ENCODE data around the gene CTDP1. TPM values are rescaled to one million over a fixed set of nuclear protein-coding genes. Genes with fewer than 3 reads are reported as not detected.

CTDP1 gene
- total RNA-seq, 2 donors from 2014 or later, result 8.8 to 21.8 TPM

- DNase-seq, result no peak
Measured at GRCh38 chr18:79680891-79681339, 1.3 kb downstream of the CTDP1 start.

GRCh38 chr18:79681484-79682387, 2.1 kb downstream of the CTDP1 start:
- intact Hi-C loops (cut with DNase I), result no loop called here
- 73 to 89% methylated on average over 15 to 21 of the region's 21 CpGs for WGBS, 2 donors
- no peaks in the 10 kb centered on the region for H3K27me3 ChIP-seq
- H3K36me3 ChIP-seq (replicated peaks in 1 of 2; ENCODE audit: insufficient read depth in 1 of 2, low read depth in 2 of 2), result no peaks in the 10 kb centered on the region
- no peak overlapping the region for H3K4me3 ChIP-seq
- peaks cover 47% of the 10 kb centered on the region for H3K4me1 ChIP-seq
- DNase-seq, result peak in 1 of 4 donors; percentile 31
- H3K9me3 ChIP-seq, result no peaks in the 10 kb centered on the region
- H3K27ac ChIP-seq, result no peak overlapping the region
- no peak for TF ChIP-seq CTCF (IDR thresholded peaks at IDR 0.05)
- TF ChIP-seq POLR2A (IDR thresholded peaks at IDR 0.05), result no peak
- no peak for ATAC-seq

More at GRCh38 chr18:79680891-79681339, 1.3 kb downstream of the CTDP1 start:
- Histone ChIP-seq H3K27ac (no peak overlapping the region), H3K36me3 (replicated peaks in 1 of 2; ENCODE audit: insufficient read depth in 1 of 2, low read depth in 2 of 2) (no peaks in the 10 kb centered on the region), H3K4me3 (no peak overlapping the region), H3K4me1 (peaks cover 47% of the 10 kb centered on the region), H3K9me3 (no peaks in the 10 kb centered on the region), H3K27me3 (no peaks in the 10 kb centered on the region)
- ATAC-seq, result no peak
- intact Hi-C loops (cut with DNase I), result no loop called here
- WGBS, 2 donors, result 40 to 44% methylated on average over 6 to 19 of the region's 20 CpGs
- TF ChIP-seq POLR2A (IDR thresholded peaks at IDR 0.05) (no peak), CTCF (IDR thresholded peaks at IDR 0.05) (no peak)

- Histone ChIP-seq H3K9me3 (no peaks in the 10 kb centered on the region), H3K36me3 (replicated peaks in 1 of 2; ENCODE audit: insufficient read depth in 1 of 2, low read depth in 2 of 2) (no peaks in the 10 kb centered on the region), H3K4me1 (peaks cover 43% of the 10 kb centered on the region), H3K4me3 (no peak overlapping the region), H3K27me3 (no peaks in the 10 kb centered on the region), H3K27ac (no peak overlapping the region)
- WGBS, 2 donors, result 83 to 88% methylated on average over 11 of the region's 11 CpGs
- ATAC-seq (no peak), DNase-seq (no peak)
- intact Hi-C loops (cut with DNase I), result no loop called here
- TF ChIP-seq POLR2A (IDR thresholded peaks at IDR 0.05), result no peak
- no peak for TF ChIP-seq CTCF (IDR thresholded peaks at IDR 0.05)
Measured at GRCh38 chr18:79682481-79682880, 2.9 kb downstream of the CTDP1 start.

- no peak overlapping the region for H3K4me3 ChIP-seq
- no peaks in the 10 kb centered on the region for H3K9me3 ChIP-seq
- no peaks in the 10 kb centered on the region for H3K27me3 ChIP-seq
- no peak for TF ChIP-seq CTCF (IDR thresholded peaks at IDR 0.05)
- no peak for TF ChIP-seq POLR2A (IDR thresholded peaks at IDR 0.05)
- ATAC-seq, result no peak
- no peak overlapping the region for H3K27ac ChIP-seq
- peak in 1 of 4 donors; percentile 37 for DNase-seq
- H3K4me1 ChIP-seq, result peaks cover 43% of the 10 kb centered on the region
- WGBS, 2 donors, result 48 to 69% methylated on average over 14 to 15 of the region's 15 CpGs
- intact Hi-C loops (cut with DNase I), result no loop called here
- no peaks in the 10 kb centered on the region for H3K36me3 ChIP-seq (replicated peaks in 1 of 2; ENCODE audit: insufficient read depth in 1 of 2, low read depth in 2 of 2)
Measured at GRCh38 chr18:79682894-79683625, 3.5 kb downstream of the CTDP1 start.

All from body of pancreas (tissue), 4 donors.